AML-193 (cell line): ENCODE data around the gene TCIRG1.
"Not testable (repeated sequence)": the region's sequence is repeated elsewhere in the genome, so short reads cannot be mapped to it uniquely, and the experiment has no call there.

ENCODE experiments used
- DNase-seq, 2 experiments: peaks; one replicate each; lab custom pipeline; 2025; lab: John Stamatoyannopoulos, UW

Gene TCIRG1

DNA sequence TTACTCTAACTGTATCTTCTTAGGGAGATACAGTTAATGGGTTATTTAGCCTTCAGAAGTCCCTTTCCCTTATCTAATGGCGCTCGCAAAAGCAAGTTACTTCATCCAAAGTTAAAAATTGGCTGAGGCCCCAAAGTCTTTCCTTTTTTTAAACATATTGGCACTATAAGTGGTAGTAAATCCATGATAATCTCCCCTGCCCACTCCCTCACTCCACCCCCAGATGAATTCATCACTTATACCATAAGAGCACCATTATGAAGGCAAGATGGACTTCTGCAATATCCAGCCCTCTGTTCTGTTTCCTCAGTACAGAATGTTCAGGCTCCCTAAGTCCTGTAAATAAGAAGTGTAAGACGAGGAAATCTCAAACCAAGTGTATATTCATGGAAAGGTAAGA, 44.7 kb downstream of the TCIRG1 start:
- DNase-seq = no peak

DNA sequence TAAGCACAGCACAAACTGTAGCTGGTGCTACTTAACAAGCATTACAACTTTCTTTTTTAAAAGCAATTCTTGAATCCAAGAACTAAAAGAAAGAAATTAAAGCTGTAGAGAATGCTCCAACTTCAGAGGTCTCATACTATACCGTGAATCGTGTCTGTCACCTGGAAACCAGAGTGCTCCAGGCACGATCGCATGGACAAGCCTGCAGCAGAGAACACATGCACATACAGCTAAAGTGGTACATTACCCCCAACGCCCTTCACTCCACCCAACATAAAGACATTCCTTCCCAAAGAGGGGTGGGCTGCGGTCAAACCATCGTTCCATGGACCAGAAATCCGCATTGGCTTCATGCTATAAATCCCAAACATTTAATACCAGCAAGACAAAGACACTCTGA, 50.9 kb downstream of the TCIRG1 start:
- no peak for DNase-seq

DNA sequence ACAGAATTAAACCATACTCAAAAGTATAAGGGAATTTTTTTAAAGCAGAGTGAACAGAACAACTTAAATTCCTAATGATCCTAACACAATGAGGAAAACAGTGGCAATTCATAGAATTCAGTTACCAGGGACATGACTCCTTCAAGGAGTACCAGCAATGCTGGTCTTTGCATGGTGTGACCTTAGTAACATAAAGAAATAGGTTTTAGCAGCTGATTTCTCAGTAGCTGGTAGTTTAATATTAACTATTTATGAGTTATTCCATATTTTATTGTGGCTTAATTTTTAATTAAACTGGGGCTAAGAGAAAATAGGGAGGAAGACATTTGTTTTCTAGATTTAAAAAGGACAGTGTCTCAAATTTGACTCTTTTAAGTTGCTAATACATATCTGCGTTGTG, 51.5 kb downstream of the TCIRG1 start:
- no peak for DNase-seq

DNA sequence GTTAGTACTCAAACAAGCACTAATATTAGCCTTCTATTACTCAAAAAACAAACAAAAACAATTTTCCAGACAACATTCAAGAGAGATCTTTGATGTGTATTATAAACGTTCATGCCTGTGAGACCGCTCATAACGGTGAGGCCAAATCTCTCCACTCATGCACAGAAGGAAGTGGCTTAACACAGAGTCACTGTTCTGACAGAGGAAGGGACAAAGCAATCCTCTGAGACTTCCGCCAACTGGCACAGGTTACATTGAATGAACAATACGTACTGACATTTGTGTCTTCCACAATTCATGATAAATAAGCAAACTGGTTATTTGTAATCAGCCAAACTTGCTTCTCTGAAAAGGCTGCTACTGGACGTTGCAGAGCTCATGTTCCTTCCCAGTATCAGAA, 51.9 kb downstream of the TCIRG1 start:
- DNase-seq = peak; percentile 19 to 39

DNA sequence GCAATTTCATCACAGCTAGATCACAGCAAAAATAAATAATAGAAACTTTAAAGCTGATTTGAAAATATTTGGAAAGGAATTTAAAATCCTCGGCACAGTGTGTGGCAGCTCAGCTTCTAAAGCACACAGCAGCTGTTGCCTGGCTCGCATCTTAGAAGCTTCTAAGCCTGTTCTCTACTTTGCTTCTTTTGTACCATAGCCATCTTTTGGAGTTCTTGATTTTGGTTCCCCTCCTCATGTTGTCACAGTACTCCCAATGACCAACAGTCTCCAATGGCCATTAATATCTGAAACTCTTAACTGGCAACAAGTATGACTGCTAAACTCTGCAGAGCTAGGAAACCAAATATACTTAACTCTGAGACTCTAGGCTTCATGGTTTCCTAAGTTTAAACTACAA, 53.6 kb downstream of the TCIRG1 start:
- DNase-seq = no peak

DNA sequence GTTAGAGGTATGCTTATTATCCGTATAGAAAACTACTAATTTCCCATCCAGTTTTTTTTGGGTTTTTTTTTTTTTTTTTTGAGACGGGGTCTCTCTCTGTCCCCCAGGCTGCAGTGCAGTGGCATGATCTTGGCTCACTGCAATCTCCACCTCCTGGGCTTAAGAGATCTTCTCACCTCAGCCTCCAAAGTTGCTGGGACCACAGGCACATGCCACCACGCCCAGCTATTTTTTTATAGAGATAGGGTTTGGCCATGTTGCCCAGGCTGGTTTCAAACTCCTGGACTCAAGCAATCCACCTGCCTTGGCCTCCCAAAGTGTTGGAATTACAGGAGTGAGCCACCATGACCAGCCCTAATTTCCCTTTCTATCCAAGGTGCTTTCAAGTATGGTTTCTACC, 54.1 kb downstream of the TCIRG1 start:
- DNase-seq = not testable (repeated sequence)

DNA sequence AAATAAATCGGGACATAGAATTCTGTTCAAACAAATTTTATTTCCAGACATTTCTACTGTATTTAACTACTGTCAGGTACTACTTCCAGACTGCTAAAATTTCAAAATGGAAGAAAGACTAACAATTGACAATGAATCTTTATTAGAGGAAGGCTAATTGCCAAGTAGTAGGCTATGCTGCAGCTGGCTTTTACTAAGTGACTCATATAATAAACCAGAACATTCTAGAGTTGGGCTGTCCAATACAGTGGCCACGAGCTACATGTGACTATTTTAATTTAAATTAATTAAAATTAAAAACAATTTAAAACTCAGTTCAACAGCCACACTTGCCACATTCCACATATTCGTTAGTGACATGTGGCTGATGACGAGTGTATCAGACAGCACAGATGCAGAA, 54.7 kb downstream of the TCIRG1 start:
- DNase-seq = no peak

DNA sequence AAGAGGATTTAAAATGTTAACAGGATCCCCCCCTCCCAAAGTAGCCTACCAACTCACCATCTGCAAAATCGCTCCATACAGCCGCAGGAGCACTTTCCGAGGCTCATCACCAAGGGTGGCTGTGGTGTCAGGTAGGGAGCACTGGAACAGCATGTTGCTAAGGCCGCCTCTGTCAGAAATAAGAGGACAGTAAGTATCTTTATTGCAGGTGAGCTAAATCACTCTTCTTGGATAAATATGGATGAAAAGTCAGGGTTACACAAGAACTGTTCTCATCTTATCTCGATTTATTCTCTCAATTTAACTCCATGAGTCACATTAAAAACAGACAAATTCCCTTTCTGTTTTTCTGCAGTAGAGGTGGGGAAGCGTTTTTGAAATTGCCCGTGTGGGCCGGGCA, 58.1 kb downstream of the TCIRG1 start:
- no peak for DNase-seq

DNA sequence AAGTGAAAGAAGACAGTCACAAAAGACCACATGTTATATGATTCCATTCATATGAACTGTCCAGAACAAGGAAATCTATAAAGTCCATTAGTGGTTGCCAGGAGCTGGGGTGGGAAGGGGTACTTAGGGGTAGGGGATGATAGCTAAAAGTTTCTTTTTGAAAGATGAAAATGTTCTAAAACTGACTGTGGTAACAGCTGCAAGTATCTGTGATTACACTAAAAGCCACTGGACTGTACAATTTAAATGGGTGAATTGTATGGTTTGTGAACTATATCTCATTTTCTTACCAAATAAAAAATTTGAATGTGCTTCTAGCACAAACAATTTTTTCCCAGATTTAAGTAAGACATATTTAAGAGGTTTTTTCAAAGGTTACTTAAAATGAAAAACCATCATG, 60.2 kb downstream of the TCIRG1 start:
- no peak for DNase-seq

DNA sequence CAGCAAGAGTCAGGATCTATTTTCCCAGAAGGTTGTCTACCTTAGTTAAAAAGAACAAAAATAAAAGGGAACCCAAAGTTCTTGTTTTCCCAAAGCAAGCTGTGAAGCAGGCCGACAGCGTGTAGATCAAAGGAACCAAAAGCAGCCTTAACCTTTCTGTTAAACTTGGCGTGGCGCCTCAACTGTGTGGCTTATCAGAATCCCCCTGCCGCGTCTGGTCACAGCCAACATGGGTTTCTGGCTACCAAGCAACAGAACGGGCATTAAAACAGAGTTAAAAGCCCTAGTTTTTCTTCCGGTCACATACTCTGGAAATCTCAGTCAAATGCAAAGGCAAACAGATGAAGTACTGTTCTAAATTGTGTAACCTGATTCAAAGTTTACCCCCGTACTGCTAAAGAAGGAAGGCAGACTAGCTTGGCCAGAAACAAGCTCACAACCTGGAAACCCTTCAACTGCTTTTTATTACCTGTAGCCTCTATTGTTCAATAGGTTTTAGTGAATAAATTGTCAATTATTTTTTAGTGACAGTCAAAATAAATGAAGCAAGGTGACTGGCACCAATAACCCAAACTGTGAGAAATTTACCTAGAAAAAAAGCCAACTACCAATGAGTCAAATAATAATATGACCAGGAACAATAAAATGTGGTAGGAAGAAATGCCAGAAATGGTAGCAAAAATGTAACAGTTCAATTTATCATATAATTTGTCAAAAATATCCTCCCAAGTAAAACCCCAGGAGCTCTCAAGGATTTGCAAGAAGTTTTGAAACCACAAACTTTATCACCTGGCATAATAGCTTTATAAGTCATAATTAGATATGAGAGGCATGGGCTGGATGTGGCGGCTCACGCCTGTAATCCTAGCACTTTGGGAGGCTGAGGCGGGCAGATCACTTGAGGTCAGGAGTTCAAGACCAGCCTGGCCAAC, 60.9 kb downstream of the TCIRG1 start:
- DNase-seq = no peak
